Lower leg skin (tissue), 3 donors: ENCODE measurements around the gene GALNT12.
A peak's percentile ranks its signal among the peaks of the same experiment; 100 is the strongest.

Experiments used
- POLR2A ChIP-seq, 2 donors: fragments of 450-650 bp; IDR thresholded peaks; one replicate each; pipeline ENCODE4 v1.6.1; 2016 to 2017; ENCODE audit warnings: antibody characterized with exemption in 2 of 2, mild to moderate bottlenecking in 1 of 2, moderate library complexity in 1 of 2
- TF ChIP-seq, protein P1 (sequence below), 3 donors: fragments of 450-650 bp; IDR thresholded peaks; one replicate each; pipeline ENCODE4 v1.5.1; 2016; ENCODE audit warnings: antibody characterized with exemption in 3 of 3, mild to moderate bottlenecking in 3 of 3, moderate library complexity in 2 of 3

DNA sequence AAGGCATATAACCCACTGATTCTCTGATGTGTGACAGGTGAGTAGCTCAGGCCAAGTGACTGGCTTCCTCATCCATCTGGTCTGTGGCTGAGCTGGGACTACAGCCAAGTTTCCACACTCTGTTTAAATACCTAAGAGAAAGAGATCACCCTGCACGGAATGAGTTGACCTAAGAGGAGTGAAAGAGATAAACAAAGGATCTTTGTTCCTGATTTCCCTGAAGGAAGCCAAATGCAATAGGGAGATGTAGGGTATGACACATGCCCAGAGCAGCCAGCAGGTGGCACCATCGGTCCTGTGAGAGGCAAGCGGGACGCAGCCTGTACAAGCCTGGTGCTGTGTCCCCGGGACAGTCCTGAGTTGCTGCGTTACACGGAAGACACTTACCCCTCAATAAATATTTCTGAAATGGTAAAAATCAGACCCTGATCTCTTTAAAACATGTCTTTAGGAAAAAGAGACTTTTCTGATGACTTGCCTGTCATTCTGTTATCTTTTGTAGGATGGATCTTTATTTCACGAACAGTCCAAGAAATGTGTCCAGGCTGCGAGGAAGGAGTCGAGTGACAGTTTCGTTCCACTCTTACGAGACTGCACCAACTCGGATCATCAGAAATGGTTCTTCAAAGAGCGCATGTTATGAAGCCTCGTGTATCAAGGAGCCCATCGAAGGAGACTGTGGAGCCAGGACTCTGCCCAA, 41.1 kb downstream of the GALNT12 start:
- TF ChIP-seq, protein P1, sequence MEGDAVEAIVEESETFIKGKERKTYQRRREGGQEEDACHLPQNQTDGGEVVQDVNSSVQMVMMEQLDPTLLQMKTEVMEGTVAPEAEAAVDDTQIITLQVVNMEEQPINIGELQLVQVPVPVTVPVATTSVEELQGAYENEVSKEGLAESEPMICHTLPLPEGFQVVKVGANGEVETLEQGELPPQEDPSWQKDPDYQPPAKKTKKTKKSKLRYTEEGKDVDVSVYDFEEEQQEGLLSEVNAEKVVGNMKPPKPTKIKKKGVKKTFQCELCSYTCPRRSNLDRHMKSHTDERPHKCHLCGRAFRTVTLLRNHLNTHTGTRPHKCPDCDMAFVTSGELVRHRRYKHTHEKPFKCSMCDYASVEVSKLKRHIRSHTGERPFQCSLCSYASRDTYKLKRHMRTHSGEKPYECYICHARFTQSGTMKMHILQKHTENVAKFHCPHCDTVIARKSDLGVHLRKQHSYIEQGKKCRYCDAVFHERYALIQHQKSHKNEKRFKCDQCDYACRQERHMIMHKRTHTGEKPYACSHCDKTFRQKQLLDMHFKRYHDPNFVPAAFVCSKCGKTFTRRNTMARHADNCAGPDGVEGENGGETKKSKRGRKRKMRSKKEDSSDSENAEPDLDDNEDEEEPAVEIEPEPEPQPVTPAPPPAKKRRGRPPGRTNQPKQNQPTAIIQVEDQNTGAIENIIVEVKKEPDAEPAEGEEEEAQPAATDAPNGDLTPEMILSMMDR (IDR thresholded peaks at IDR 0.05) = peak in 1 of 3 donors; percentile 82
- TF ChIP-seq POLR2A (IDR thresholded peaks at IDR 0.05) = no peak
